ENCODE data around the gene FERMT2. TPM values are rescaled to one million over a fixed set of nuclear protein-coding genes. Genes with fewer than 3 reads are reported as not detected.

FERMT2 gene
- total and polyA plus RNA-seq, 3 donors from 2014 or later, result 36.8 to 45.7 (median 37.6) TPM

DNA sequence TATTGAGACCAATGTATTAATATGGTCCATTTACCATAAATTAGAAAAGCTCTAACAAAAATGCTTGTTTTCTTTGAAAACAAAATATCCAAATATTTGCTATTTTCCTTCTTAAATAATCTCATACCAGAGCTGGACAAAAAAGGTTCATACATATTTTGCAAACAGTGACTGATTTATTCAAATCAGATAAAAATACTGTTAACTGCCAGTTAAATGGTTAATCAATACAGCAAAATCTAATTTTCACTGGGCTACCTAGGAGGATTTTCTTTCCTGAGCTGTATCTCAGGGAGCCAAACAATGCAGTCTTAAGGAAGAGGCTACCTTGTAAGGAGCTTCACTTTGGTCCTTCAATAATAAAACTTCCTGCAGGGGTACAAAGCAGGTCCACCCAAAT is 2.0 kb downstream of the FERMT2 start:
- H3K27me3 ChIP-seq, result no peaks in the 10 kb centered on the region
- peaks cover 14% of the 10 kb centered on the region for H3K4me1 ChIP-seq
- intact Hi-C loops (cut with DNase I; ENCODE audit: low total_unique reads), result no loop called here
- H3K36me3 ChIP-seq (ENCODE audit: low read depth, missing control alignments), result no peaks in the 10 kb centered on the region
- H3K27ac ChIP-seq, result no peak overlapping the region
- no peak overlapping the region for H3K4me3 ChIP-seq
- H3K9me3 ChIP-seq, result no peaks in the 10 kb centered on the region
- TF ChIP-seq, protein P1, sequence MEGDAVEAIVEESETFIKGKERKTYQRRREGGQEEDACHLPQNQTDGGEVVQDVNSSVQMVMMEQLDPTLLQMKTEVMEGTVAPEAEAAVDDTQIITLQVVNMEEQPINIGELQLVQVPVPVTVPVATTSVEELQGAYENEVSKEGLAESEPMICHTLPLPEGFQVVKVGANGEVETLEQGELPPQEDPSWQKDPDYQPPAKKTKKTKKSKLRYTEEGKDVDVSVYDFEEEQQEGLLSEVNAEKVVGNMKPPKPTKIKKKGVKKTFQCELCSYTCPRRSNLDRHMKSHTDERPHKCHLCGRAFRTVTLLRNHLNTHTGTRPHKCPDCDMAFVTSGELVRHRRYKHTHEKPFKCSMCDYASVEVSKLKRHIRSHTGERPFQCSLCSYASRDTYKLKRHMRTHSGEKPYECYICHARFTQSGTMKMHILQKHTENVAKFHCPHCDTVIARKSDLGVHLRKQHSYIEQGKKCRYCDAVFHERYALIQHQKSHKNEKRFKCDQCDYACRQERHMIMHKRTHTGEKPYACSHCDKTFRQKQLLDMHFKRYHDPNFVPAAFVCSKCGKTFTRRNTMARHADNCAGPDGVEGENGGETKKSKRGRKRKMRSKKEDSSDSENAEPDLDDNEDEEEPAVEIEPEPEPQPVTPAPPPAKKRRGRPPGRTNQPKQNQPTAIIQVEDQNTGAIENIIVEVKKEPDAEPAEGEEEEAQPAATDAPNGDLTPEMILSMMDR (IDR thresholded peaks at IDR 0.05), result no peak
- TF ChIP-seq POLR2A (IDR thresholded peaks at IDR 0.05), result no peak
- no peak for DNase-seq

DNA sequence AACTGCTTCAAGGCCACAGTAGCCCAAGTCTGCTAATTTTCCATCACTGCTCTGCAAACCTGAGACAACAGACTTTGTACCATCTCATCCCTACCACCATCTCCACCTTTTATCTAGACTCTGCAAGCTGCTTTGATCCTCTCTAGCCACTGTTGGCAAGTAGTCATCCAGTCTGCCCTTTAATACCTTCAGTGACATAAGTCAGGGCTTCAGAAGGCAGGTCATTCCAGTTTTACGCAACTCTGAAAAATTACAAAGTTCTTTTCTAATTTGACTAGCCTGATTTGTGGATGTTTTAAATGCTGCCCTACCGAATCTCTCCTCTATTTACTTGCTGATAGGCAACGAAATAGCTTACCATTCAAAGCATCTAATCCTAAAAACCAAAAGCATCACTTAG is 2.8 kb downstream of the FERMT2 start:
- H3K27ac ChIP-seq, result no peak overlapping the region
- H3K4me3 ChIP-seq, result no peak overlapping the region
- no peaks in the 10 kb centered on the region for H3K27me3 ChIP-seq
- DNase-seq, result no peak
- intact Hi-C loops (cut with DNase I; ENCODE audit: low total_unique reads), result no loop called here
- no peaks in the 10 kb centered on the region for H3K9me3 ChIP-seq
- H3K4me1 ChIP-seq, result peaks cover 14% of the 10 kb centered on the region
- TF ChIP-seq, protein P1 (IDR thresholded peaks at IDR 0.05), result no peak
- TF ChIP-seq POLR2A (IDR thresholded peaks at IDR 0.05), result no peak
- WGBS, 2 donors, result 53 to 62% methylated on average over 3 of the region's 3 CpGs
- no peaks in the 10 kb centered on the region for H3K36me3 ChIP-seq (ENCODE audit: low read depth, missing control alignments)

DNA sequence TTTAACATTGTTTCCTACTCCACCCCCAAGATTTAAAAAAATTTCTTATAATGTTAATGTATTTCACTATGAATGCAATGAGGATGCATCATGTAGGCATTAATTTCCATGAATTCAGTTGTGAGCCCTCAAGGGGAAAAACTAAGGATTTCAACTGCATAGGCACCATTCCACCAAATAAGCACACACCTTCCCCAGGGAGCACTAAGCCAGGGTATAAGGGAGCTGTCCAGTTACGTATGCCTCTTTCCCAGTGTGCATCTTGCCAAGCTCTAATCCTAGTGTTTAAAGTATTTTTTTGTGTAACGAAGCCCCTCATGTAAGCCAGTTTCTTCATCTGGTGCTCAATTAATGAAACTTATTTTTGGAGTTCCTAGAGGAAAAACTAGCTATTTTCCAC is 6.6 kb downstream of the FERMT2 start:
- Histone ChIP-seq H3K4me3 (no peak overlapping the region), H3K4me1 (no peaks in the 10 kb centered on the region), H3K36me3 (ENCODE audit: low read depth, missing control alignments) (no peaks in the 10 kb centered on the region), H3K27ac (no peak overlapping the region), H3K9me3 (no peaks in the 10 kb centered on the region), H3K27me3 (no peaks in the 10 kb centered on the region)
- no peak for TF ChIP-seq POLR2A (IDR thresholded peaks at IDR 0.05)
- TF ChIP-seq, protein P1 (IDR thresholded peaks at IDR 0.05), result no peak
- DNase-seq, result no peak
- WGBS, 2 donors, result 50 to 52% methylated on average over 2 of the region's 2 CpGs
- intact Hi-C loops (cut with DNase I; ENCODE audit: low total_unique reads), result no loop called here

DNA sequence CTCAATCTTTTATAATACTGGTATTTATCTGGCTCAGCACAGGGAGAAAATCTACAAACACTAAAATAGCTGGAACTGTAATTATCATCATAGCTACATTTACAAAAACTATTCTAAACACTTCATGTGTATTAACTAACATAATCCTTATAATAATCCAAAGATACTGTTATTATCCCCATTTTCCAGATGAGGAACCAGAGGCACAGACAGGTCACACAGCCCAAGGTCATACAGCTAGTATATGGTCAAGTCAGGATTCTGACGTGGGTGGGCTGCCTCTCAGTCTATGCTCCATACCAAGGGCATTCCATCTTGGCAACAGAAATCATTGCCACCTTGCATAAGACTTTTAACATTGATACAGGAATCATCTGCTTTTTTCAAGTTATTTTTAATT is 11.4 kb downstream of the FERMT2 start:
- no peak overlapping the region for H3K27ac ChIP-seq
- intact Hi-C loops (cut with DNase I; ENCODE audit: low total_unique reads), result no loop called here
- no peak for TF ChIP-seq POLR2A (IDR thresholded peaks at IDR 0.05)
- TF ChIP-seq, protein P1 (IDR thresholded peaks at IDR 0.05), result no peak

DNA sequence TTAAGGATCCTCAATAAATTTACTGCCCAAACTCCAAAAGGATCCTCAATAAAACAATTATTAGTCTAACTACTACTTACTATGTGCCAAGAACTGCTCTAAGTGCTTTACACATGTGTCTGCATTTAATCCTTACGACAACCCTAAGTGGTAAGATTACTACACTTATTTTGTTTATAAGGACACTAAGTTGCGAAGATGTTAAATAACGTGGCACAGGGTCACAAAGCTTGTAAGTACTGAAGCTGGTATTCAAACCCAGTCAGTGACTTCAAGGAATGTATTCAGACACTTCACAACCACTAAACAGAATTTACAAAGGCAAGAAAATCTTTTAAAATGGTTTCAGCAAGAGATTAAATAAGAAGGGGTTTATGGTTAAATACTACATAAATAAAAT is 13.0 kb downstream of the FERMT2 start:
- DNase-seq, result no peak
- 74 to 77% methylated on average over 3 of the region's 3 CpGs for WGBS, 2 donors
- Histone ChIP-seq H3K4me1 (peaks cover 3% of the 10 kb centered on the region), H3K4me3 (no peak overlapping the region), H3K36me3 (ENCODE audit: low read depth, missing control alignments) (no peaks in the 10 kb centered on the region), H3K9me3 (no peaks in the 10 kb centered on the region), H3K27me3 (no peaks in the 10 kb centered on the region), H3K27ac (no peak overlapping the region)
- intact Hi-C loops (cut with DNase I; ENCODE audit: low total_unique reads), result no loop called here
- TF ChIP-seq, protein P1 (IDR thresholded peaks at IDR 0.05), result no peak
- no peak for TF ChIP-seq POLR2A (IDR thresholded peaks at IDR 0.05)

More for the DNA sequence above, 11.4 kb downstream of the FERMT2 start:
- WGBS, 2 donors, result 62 to 77% methylated on average over 1 of the region's 1 CpG
- DNase-seq, result no peak
- H3K36me3 ChIP-seq (ENCODE audit: low read depth, missing control alignments), result no peaks in the 10 kb centered on the region
- H3K4me3 ChIP-seq, result no peak overlapping the region
- no peaks in the 10 kb centered on the region for H3K27me3 ChIP-seq
- peaks cover 3% of the 10 kb centered on the region for H3K4me1 ChIP-seq
- no peaks in the 10 kb centered on the region for H3K9me3 ChIP-seq

Data from testis (tissue), 3 donors.